Measurements from ENCODE around the gene TMEM151B. TPM values are rescaled to one million over a fixed set of nuclear protein-coding genes. Genes with fewer than 3 reads are reported as not detected.
A peak's percentile ranks its signal among the peaks of the same experiment; 100 is the strongest.

The TMEM151B gene
- total and polyA plus RNA-seq, 9 of the 15 experiments (the other 6 are each of a cell fraction or from before 2014, with no cell fraction given): not detected

DNA sequence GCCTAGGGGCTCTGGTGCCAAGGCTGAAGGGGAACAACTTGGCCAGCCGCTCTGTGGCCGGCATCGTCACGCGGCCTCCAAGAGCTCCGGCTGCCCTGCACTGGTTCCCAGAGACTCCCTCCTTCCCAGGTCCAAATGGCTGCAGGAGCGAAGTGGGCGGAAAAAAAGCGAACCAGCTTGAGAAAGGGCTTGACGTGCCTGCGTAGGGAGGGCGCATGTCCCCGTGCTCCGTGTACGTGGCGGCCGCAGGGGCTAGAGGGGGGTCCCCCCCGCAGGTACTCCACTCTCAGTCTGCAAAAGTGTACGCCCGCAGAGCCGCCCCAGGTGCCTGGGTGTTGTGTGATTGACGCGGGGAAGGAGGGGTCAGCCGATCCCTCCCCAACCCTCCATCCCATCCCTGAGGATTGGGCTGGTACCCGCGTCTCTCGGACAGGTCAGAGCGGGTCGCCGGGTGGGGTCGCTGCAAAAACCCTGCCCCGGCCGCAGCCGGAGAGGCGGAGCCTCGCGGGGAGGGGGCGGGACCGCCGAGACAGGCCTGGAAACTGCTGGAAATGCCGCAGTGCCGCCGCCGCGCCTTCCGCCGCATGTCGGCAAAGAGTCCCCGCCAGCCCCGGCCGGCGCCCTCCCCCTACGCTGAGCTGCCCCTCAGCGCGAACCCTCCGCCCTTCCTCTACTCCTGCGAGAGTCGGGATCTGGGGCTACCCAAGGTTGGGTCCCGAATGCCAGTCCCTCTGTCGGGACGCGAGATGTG lies 24.2 kb upstream of the TMEM151B start (continued):
- TF ChIP-seq MGA (IDR thresholded peaks at IDR 0.05): no peak
- 0 out of 2 replicates have a peak, but pooled peaks have one; percentile 11 for TF ChIP-seq KDM2B (CRISPR knock-in tag; IDR thresholded peaks at IDR 0.05)
- TF ChIP-seq ZSCAN32 (CRISPR knock-in tag; IDR thresholded peaks at IDR 0.05): no peak
- TF ChIP-seq JUNB (CRISPR knock-in tag; conservative IDR thresholded peaks at IDR 0.05): no peak
- TF ChIP-seq TEAD4 (IDR thresholded peaks at IDR 0.05; ENCODE audit: low read length): no peak
- no peak for TF ChIP-seq TEAD4 (CRISPR knock-in tag; IDR thresholded peaks at IDR 0.05; ENCODE audit: borderline replicate concordance)
- no peak for TF ChIP-seq SP1 (CRISPR knock-in tag; IDR thresholded peaks at IDR 0.05)
- TF ChIP-seq DIDO1 (tag; IDR thresholded peaks at IDR 0.05; ENCODE audit: low read depth): no peak; the same call in 1 of the 2 replicates
- no peak for TF ChIP-seq TAF15 (IDR thresholded peaks at IDR 0.05; ENCODE audit: low read depth, low read length)
- no peak for TF ChIP-seq MED1 (CRISPR knock-in tag; IDR thresholded peaks at IDR 0.05; ENCODE audit: borderline replicate concordance)
- 0 out of 4 replicates have a peak, but pooled peaks of 1 of the 2 experiments have one; percentile 47 for TF ChIP-seq SRF (CRISPR knock-in tag; IDR thresholded peaks at IDR 0.05)
- TF ChIP-seq NCOA6 (IDR thresholded peaks at IDR 0.05): 0 out of 2 replicates have a peak, but pooled peaks have one; percentile 37
- TF ChIP-seq NFATC3 (IDR thresholded peaks at IDR 0.05): no peak
- no peak for TF ChIP-seq TEAD2 (tag; IDR thresholded peaks at IDR 0.05)
- TF ChIP-seq, protein P1, sequence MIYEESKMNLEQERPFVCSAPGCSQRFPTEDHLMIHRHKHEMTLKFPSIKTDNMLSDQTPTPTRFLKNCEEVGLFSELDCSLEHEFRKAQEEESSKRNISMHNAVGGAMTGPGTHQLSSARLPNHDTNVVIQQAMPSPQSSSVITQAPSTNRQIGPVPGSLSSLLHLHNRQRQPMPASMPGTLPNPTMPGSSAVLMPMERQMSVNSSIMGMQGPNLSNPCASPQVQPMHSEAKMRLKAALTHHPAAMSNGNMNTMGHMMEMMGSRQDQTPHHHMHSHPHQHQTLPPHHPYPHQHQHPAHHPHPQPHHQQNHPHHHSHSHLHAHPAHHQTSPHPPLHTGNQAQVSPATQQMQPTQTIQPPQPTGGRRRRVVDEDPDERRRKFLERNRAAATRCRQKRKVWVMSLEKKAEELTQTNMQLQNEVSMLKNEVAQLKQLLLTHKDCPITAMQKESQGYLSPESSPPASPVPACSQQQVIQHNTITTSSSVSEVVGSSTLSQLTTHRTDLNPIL (CRISPR knock-in tag; IDR thresholded peaks at IDR 0.05): no peak
- TF ChIP-seq HIVEP1 (CRISPR knock-in tag; IDR thresholded peaks at IDR 0.05): no peak
- no peak for TF ChIP-seq WHSC1 (IDR thresholded peaks at IDR 0.05; ENCODE audit: low read length)

Measured in K562 (cell line).